Suprapubic skin (tissue), 4 donors: ENCODE data around the gene ADD2. TPM values are rescaled to one million over a fixed set of nuclear protein-coding genes. Genes with fewer than 3 reads are reported as not detected.

Experiments used
- DNase-seq, 2 donors: peaks; one replicate each; pipeline ENCODE4 v3.0.0-alpha.2; 2019; ENCODE audit warnings: low spot score in 2 of 2
- H3K27ac ChIP-seq: fragments of 200-600 bp; sonication (generic); one replicate; pipeline ENCODE4 v1.5.1; 2019
- H3K27me3 ChIP-seq: fragments of 200-600 bp; sonication (generic); one replicate; pipeline ENCODE4 v1.5.1; 2019
- H3K36me3 ChIP-seq: fragments of 200-600 bp; sonication (generic); one replicate; pipeline ENCODE4 v1.5.1; 2019
- H3K4me1 ChIP-seq: fragments of 200-600 bp; sonication (generic); one replicate; pipeline ENCODE4 v1.5.1; 2019
- H3K4me3 ChIP-seq: fragments of 200-600 bp; sonication (generic); one replicate; pipeline ENCODE4 v1.5.1; 2019; ENCODE audit warnings: mild to moderate bottlenecking
- H3K9me3 ChIP-seq: fragments of 200-600 bp; sonication (generic); one replicate; pipeline ENCODE4 v1.5.1; 2019
- CTCF ChIP-seq, 2 donors: fragments of 200-600 bp in 1 of 2; fragments of 450-650 bp in 1 of 2; sonication (generic) in 1 of 2; IDR thresholded peaks; one replicate each; pipeline ENCODE4 v1.5.1; 2016 to 2019; ENCODE audit warnings: antibody characterized with exemption in 2 of 2, mild to moderate bottlenecking in 1 of 2, moderate library complexity in 1 of 2
- EP300 ChIP-seq: sonication (generic); formaldehyde crosslinking; IDR thresholded peaks from one replicate; pipeline ENCODE4 v1.6.1; 2017; ENCODE audit warnings: antibody characterized with exemption
- POLR2A ChIP-seq, 2 donors: fragments of 450-650 bp; IDR thresholded peaks; one replicate each; pipeline ENCODE4 v1.6.1; 2017; ENCODE audit warnings: antibody characterized with exemption in 2 of 2, mild to moderate bottlenecking in 2 of 2, moderate library complexity in 2 of 2
- POLR2AphosphoS5 ChIP-seq, 3 donors: sonication (generic); formaldehyde crosslinking; IDR thresholded peaks; one replicate each; pipeline ENCODE4 v1.6.1; 2017; ENCODE audit warnings: antibody characterized with exemption in 3 of 3
- WGBS: methylation state at CpG from one replicate; pipeline ENCODE4 v1.1.5; 2018; 5-methylcytosine and 5-hydroxymethylcytosine counted together
- total RNA-seq, 4 donors: library from RNA; depleted of rRNA; stranded (reverse); fragments of >200 nt; gene quantifications; one replicate each; pipeline ENCODE4 v1.1.0, GENCODE V29; 2016

The ADD2 gene
- total RNA-seq, 4 donors from 2014 or later = 1.4 to 2.3 (median 1.5) TPM

- Histone ChIP-seq H3K4me1 (peaks cover 1% of the 10 kb centered on the region), H3K36me3 (no peaks in the 10 kb centered on the region), H3K4me3 (no peak overlapping the region), H3K9me3 (no peaks in the 10 kb centered on the region), H3K27me3 (peaks cover 29% of the 10 kb centered on the region), H3K27ac (no peak overlapping the region)
- TF ChIP-seq EP300 = no peak
- TF ChIP-seq POLR2A (IDR thresholded peaks at IDR 0.05) = no peak
- DNase-seq = no peak
- WGBS = 81% methylated on average over 2 of the region's 2 CpGs
Observed at GRCh38 chr2:70784320-70784719, 16.3 kb upstream of the ADD2 start.

- Histone ChIP-seq H3K4me1 (no peaks in the 10 kb centered on the region), H3K36me3 (no peaks in the 10 kb centered on the region), H3K27ac (no peak overlapping the region), H3K4me3 (no peak overlapping the region), H3K9me3 (no peaks in the 10 kb centered on the region), H3K27me3 (peaks cover 14% of the 10 kb centered on the region)
- DNase-seq = no peak
- TF ChIP-seq POLR2AphosphoS5 (IDR thresholded peaks at IDR 0.05) = no peak
- TF ChIP-seq POLR2A (IDR thresholded peaks at IDR 0.05) = no peak
- no peak for TF ChIP-seq EP300
- no peak for TF ChIP-seq CTCF (IDR thresholded peaks at IDR 0.05)
- 55% methylated on average over 8 of the region's 8 CpGs for WGBS
Observed at GRCh38 chr2:70779911-70780545, 12.0 kb upstream of the ADD2 start.

- Histone ChIP-seq H3K9me3 (no peaks in the 10 kb centered on the region), H3K36me3 (no peaks in the 10 kb centered on the region), H3K4me1 (no peaks in the 10 kb centered on the region), H3K27me3 (peaks cover 14% of the 10 kb centered on the region), H3K27ac (no peak overlapping the region), H3K4me3 (no peak overlapping the region)
- 65% methylated on average over 3 of the region's 3 CpGs for WGBS
- TF ChIP-seq CTCF (IDR thresholded peaks at IDR 0.05) = no peak
- no peak for TF ChIP-seq EP300
- TF ChIP-seq POLR2AphosphoS5 (IDR thresholded peaks at IDR 0.05) = no peak
- no peak for TF ChIP-seq POLR2A (IDR thresholded peaks at IDR 0.05)
- no peak for DNase-seq
Observed at GRCh38 chr2:70779491-70779890, 11.5 kb upstream of the ADD2 start.

- DNase-seq = no peak
- H3K36me3 ChIP-seq = no peaks in the 10 kb centered on the region
- no peaks in the 10 kb centered on the region for H3K4me1 ChIP-seq
- TF ChIP-seq POLR2AphosphoS5 (IDR thresholded peaks at IDR 0.05) (no peak), CTCF (IDR thresholded peaks at IDR 0.05) (no peak), POLR2A (IDR thresholded peaks at IDR 0.05) (no peak), EP300 (no peak)
- H3K4me3 ChIP-seq = no peak overlapping the region
- 68% methylated on average over 1 of the region's 1 CpG for WGBS
- H3K27ac ChIP-seq = no peak overlapping the region
- peaks cover 9% of the 10 kb centered on the region for H3K27me3 ChIP-seq
- no peaks in the 10 kb centered on the region for H3K9me3 ChIP-seq
Observed at GRCh38 chr2:70778676-70779075, 10.7 kb upstream of the ADD2 start.

- no peaks in the 10 kb centered on the region for H3K36me3 ChIP-seq
- WGBS = 59% methylated on average over 2 of the region's 2 CpGs
- no peak for DNase-seq
- H3K27ac ChIP-seq = no peak overlapping the region
- no peaks in the 10 kb centered on the region for H3K9me3 ChIP-seq
- TF ChIP-seq EP300 (no peak), CTCF (IDR thresholded peaks at IDR 0.05) (no peak), POLR2AphosphoS5 (IDR thresholded peaks at IDR 0.05) (no peak), POLR2A (IDR thresholded peaks at IDR 0.05) (no peak)
- no peak overlapping the region for H3K4me3 ChIP-seq
- H3K4me1 ChIP-seq = no peaks in the 10 kb centered on the region
- peaks cover 21% of the 10 kb centered on the region for H3K27me3 ChIP-seq
Observed at GRCh38 chr2:70777450-70777849, 9.4 kb upstream of the ADD2 start.

GRCh38 chr2:70776266-70776665 is 8.3 kb upstream of the ADD2 start:
- 93% methylated on average over 3 of the region's 3 CpGs for WGBS
- H3K27me3 ChIP-seq = peaks cover 25% of the 10 kb centered on the region
- no peak overlapping the region for H3K27ac ChIP-seq
- no peak for DNase-seq
- no peaks in the 10 kb centered on the region for H3K36me3 ChIP-seq
- H3K4me3 ChIP-seq = no peak overlapping the region
- H3K4me1 ChIP-seq = no peaks in the 10 kb centered on the region
- H3K9me3 ChIP-seq = no peaks in the 10 kb centered on the region
- no peak for TF ChIP-seq POLR2AphosphoS5 (IDR thresholded peaks at IDR 0.05)
- TF ChIP-seq EP300 = no peak
- no peak for TF ChIP-seq CTCF (IDR thresholded peaks at IDR 0.05)
- no peak for TF ChIP-seq POLR2A (IDR thresholded peaks at IDR 0.05)
